ENCODE data around the gene LYPLAL1.

LYPLAL1 gene

GRCh38 chr1:219209578-219209977 lies 35.9 kb downstream of the LYPLAL1 start:
- Mint-ChIP-seq H3K4me3 (no peak overlapping the region), H3K27ac (no peak overlapping the region), H3K9me3 (no peaks in the 10 kb centered on the region), H3K4me1 (peaks cover 2% of the 10 kb centered on the region), H3K27me3 (no peaks in the 10 kb centered on the region), H3K36me3 (peaks cover 11% of the 10 kb centered on the region)
- no peak for DNase-seq (ENCODE audit: low spot score in 2 of 2)
- no peak for ATAC-seq (ENCODE audit: low read depth)

GRCh38 chr1:219210067-219210466 lies 36.4 kb downstream of the LYPLAL1 start:
- Mint-ChIP-seq H3K36me3 (peaks cover 11% of the 10 kb centered on the region), H3K27me3 (no peaks in the 10 kb centered on the region), H3K4me3 (no peak overlapping the region), H3K9me3 (no peaks in the 10 kb centered on the region), H3K4me1 (peaks cover 2% of the 10 kb centered on the region), H3K27ac (no peak overlapping the region)
- ATAC-seq (ENCODE audit: low read depth) (no peak), DNase-seq (ENCODE audit: low spot score in 2 of 2) (no peak)

GRCh38 chr1:219215477-219215876 lies 41.8 kb downstream of the LYPLAL1 start:
- H3K4me3 Mint-ChIP-seq = no peak overlapping the region
- ATAC-seq (ENCODE audit: low read depth) (no peak), DNase-seq (ENCODE audit: low spot score in 2 of 2) (no peak)
- peaks cover 31% of the 10 kb centered on the region for H3K36me3 Mint-ChIP-seq
- H3K27ac Mint-ChIP-seq = peak overlapping the region; percentile 32
- peaks cover 2% of the 10 kb centered on the region for H3K9me3 Mint-ChIP-seq
- H3K4me1 Mint-ChIP-seq = peaks cover 7% of the 10 kb centered on the region
- H3K27me3 Mint-ChIP-seq = no peaks in the 10 kb centered on the region

- no peak overlapping the region for H3K27ac Mint-ChIP-seq
- DNase-seq (ENCODE audit: low spot score in 2 of 2) (no peak), ATAC-seq (ENCODE audit: low read depth) (no peak)
- H3K4me3 Mint-ChIP-seq = no peak overlapping the region
- no peaks in the 10 kb centered on the region for H3K27me3 Mint-ChIP-seq
- peaks cover 22% of the 10 kb centered on the region for H3K36me3 Mint-ChIP-seq
- H3K9me3 Mint-ChIP-seq = no peaks in the 10 kb centered on the region
- H3K4me1 Mint-ChIP-seq = peaks cover 2% of the 10 kb centered on the region
These were observed 47.3 kb downstream of the LYPLAL1 start for GRCh38 chr1:219220945-219221344.

- ATAC-seq (ENCODE audit: low read depth) = no peak
- Mint-ChIP-seq H3K4me3 (no peak overlapping the region), H3K4me1 (no peaks in the 10 kb centered on the region), H3K27ac (no peak overlapping the region), H3K36me3 (peaks cover 17% of the 10 kb centered on the region), H3K9me3 (no peaks in the 10 kb centered on the region), H3K27me3 (no peaks in the 10 kb centered on the region)
- no peak for DNase-seq (ENCODE audit: low spot score in 2 of 2)
These were observed 49.8 kb downstream of the LYPLAL1 start for GRCh38 chr1:219223496-219223895.

GRCh38 chr1:219226196-219226595 lies 52.5 kb downstream of the LYPLAL1 start:
- Mint-ChIP-seq H3K9me3 (no peaks in the 10 kb centered on the region), H3K27me3 (no peaks in the 10 kb centered on the region), H3K4me1 (no peaks in the 10 kb centered on the region), H3K4me3 (no peak overlapping the region), H3K36me3 (peaks cover 17% of the 10 kb centered on the region), H3K27ac (no peak overlapping the region)
- DNase-seq (ENCODE audit: low spot score in 2 of 2) (no peak), ATAC-seq (ENCODE audit: low read depth) (no peak)

GRCh38 chr1:219227360-219228057 lies 53.8 kb downstream of the LYPLAL1 start:
- Mint-ChIP-seq H3K4me1 (no peaks in the 10 kb centered on the region), H3K36me3 (peaks cover 17% of the 10 kb centered on the region), H3K9me3 (no peaks in the 10 kb centered on the region), H3K4me3 (no peak overlapping the region), H3K27ac (no peak overlapping the region), H3K27me3 (no peaks in the 10 kb centered on the region)
- DNase-seq (ENCODE audit: low spot score in 2 of 2) = no peak
- no peak for ATAC-seq (ENCODE audit: low read depth)

GRCh38 chr1:219228058-219228419 lies 54.4 kb downstream of the LYPLAL1 start:
- H3K27ac Mint-ChIP-seq = no peak overlapping the region
- no peak overlapping the region for H3K4me3 Mint-ChIP-seq
- H3K36me3 Mint-ChIP-seq = peaks cover 17% of the 10 kb centered on the region
- no peaks in the 10 kb centered on the region for H3K4me1 Mint-ChIP-seq
- DNase-seq (ENCODE audit: low spot score in 2 of 2) (no peak), ATAC-seq (ENCODE audit: low read depth) (no peak)
- H3K9me3 Mint-ChIP-seq = no peaks in the 10 kb centered on the region
- H3K27me3 Mint-ChIP-seq = no peaks in the 10 kb centered on the region

- H3K27ac Mint-ChIP-seq = no peak overlapping the region
- no peak for ATAC-seq (ENCODE audit: low read depth)
- no peaks in the 10 kb centered on the region for H3K9me3 Mint-ChIP-seq
- no peak overlapping the region for H3K4me3 Mint-ChIP-seq
- no peak for DNase-seq (ENCODE audit: low spot score in 2 of 2)
- H3K27me3 Mint-ChIP-seq = no peaks in the 10 kb centered on the region
- H3K36me3 Mint-ChIP-seq = peaks cover 8% of the 10 kb centered on the region
- H3K4me1 Mint-ChIP-seq = no peaks in the 10 kb centered on the region
These were observed 59.2 kb downstream of the LYPLAL1 start for GRCh38 chr1:219232890-219233289.

- H3K27ac Mint-ChIP-seq = no peak overlapping the region
- peaks cover 2% of the 10 kb centered on the region for H3K36me3 Mint-ChIP-seq
- no peaks in the 10 kb centered on the region for H3K9me3 Mint-ChIP-seq
- ATAC-seq (ENCODE audit: low read depth) (no peak), DNase-seq (ENCODE audit: low spot score in 2 of 2) (no peak)
- no peaks in the 10 kb centered on the region for H3K27me3 Mint-ChIP-seq
- no peak overlapping the region for H3K4me3 Mint-ChIP-seq
- no peaks in the 10 kb centered on the region for H3K4me1 Mint-ChIP-seq
These were observed 62.3 kb downstream of the LYPLAL1 start for GRCh38 chr1:219235903-219236481.

- H3K36me3 Mint-ChIP-seq = peaks cover 2% of the 10 kb centered on the region
- no peak overlapping the region for H3K4me3 Mint-ChIP-seq
- H3K4me1 Mint-ChIP-seq = no peaks in the 10 kb centered on the region
- H3K27ac Mint-ChIP-seq = no peak overlapping the region
- DNase-seq (ENCODE audit: low spot score in 2 of 2) (no peak), ATAC-seq (ENCODE audit: low read depth) (no peak)
- H3K9me3 Mint-ChIP-seq = no peaks in the 10 kb centered on the region
- no peaks in the 10 kb centered on the region for H3K27me3 Mint-ChIP-seq
These were observed 63.4 kb downstream of the LYPLAL1 start for GRCh38 chr1:219236933-219237610.

GRCh38 chr1:219239518-219239917 lies 65.8 kb downstream of the LYPLAL1 start:
- ATAC-seq (ENCODE audit: low read depth) (no peak), DNase-seq (ENCODE audit: low spot score in 2 of 2) (no peak)
- H3K27ac Mint-ChIP-seq = no peak overlapping the region
- H3K9me3 Mint-ChIP-seq = peaks cover 1% of the 10 kb centered on the region
- no peaks in the 10 kb centered on the region for H3K27me3 Mint-ChIP-seq
- H3K4me1 Mint-ChIP-seq = no peaks in the 10 kb centered on the region
- peaks cover 7% of the 10 kb centered on the region for H3K36me3 Mint-ChIP-seq
- H3K4me3 Mint-ChIP-seq = no peak overlapping the region

GRCh38 chr1:219244864-219245263 lies 71.2 kb downstream of the LYPLAL1 start:
- peak overlapping the region; percentile 23 for H3K27ac Mint-ChIP-seq
- ATAC-seq (ENCODE audit: low read depth) (no peak), DNase-seq (ENCODE audit: low spot score in 2 of 2) (no peak)
- peaks cover 8% of the 10 kb centered on the region for H3K36me3 Mint-ChIP-seq
- no peaks in the 10 kb centered on the region for H3K27me3 Mint-ChIP-seq
- peaks cover 4% of the 10 kb centered on the region for H3K4me1 Mint-ChIP-seq
- H3K9me3 Mint-ChIP-seq = peaks cover 5% of the 10 kb centered on the region
- H3K4me3 Mint-ChIP-seq = no peak overlapping the region

- H3K4me3 Mint-ChIP-seq = no peak overlapping the region
- peaks cover 4% of the 10 kb centered on the region for H3K4me1 Mint-ChIP-seq
- no peaks in the 10 kb centered on the region for H3K27me3 Mint-ChIP-seq
- peaks cover 21% of the 10 kb centered on the region for H3K36me3 Mint-ChIP-seq
- no peak for DNase-seq (ENCODE audit: low spot score in 2 of 2)
- no peak for ATAC-seq (ENCODE audit: low read depth)
- H3K9me3 Mint-ChIP-seq = peaks cover 5% of the 10 kb centered on the region
- no peak overlapping the region for H3K27ac Mint-ChIP-seq
These were observed 73.8 kb downstream of the LYPLAL1 start for GRCh38 chr1:219247441-219247840.
